Measurements from ENCODE around the gene TRIM7. TPM values are rescaled to one million over a fixed set of nuclear protein-coding genes. Genes with fewer than 3 reads are reported as not detected.

TRIM7 gene
- total and polyA plus RNA-seq, 2 of the 4 experiments (the other 2 are of a cell fraction), result 0.54 to 1.0 TPM

DNA sequence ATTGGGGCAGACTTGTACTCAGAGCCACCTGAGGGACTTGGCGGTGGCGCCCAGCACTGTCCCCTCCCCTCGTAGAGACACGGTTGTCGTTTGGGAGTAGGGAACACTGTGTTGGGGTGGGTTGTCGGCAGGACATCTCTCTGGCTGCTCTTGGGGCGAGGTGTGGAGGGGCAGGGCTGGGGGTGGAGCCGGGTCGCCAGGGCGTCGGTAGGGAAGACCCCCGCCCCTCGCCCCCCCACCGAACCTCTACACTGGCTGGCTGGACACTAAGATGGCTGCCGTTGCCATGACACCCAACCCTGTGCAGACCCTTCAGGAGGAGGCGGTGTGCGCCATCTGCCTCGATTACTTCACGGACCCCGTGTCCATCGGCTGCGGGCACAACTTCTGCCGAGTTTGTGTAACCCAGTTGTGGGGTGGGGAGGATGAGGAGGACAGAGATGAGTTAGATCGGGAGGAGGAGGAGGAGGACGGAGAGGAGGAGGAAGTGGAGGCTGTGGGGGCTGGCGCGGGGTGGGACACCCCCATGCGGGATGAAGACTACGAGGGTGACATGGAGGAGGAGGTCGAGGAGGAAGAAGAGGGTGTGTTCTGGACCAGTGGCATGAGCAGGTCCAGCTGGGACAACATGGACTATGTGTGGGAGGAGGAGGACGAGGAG lies 18.9 kb upstream of the TRIM7 start:
- ATAC-seq (ENCODE audit: low read depth), result peak; percentile 5
- TF ChIP-seq CEBPB (IDR thresholded peaks at IDR 0.05; ENCODE audit: low read depth, low read length) (peak; percentile 12; the same call in 1 of the 2 replicates), CHD1 (IDR thresholded peaks at IDR 0.05; ENCODE audit: low read depth, low read length) (peak; percentile 78; the same call in 1 of the 2 replicates), MXI1 (IDR thresholded peaks at IDR 0.05; ENCODE audit: borderline replicate concordance, low read depth, low read length) (peak; percentile 46; the same call in 1 of the 2 replicates)
- TF ChIP-seq, protein P1, sequence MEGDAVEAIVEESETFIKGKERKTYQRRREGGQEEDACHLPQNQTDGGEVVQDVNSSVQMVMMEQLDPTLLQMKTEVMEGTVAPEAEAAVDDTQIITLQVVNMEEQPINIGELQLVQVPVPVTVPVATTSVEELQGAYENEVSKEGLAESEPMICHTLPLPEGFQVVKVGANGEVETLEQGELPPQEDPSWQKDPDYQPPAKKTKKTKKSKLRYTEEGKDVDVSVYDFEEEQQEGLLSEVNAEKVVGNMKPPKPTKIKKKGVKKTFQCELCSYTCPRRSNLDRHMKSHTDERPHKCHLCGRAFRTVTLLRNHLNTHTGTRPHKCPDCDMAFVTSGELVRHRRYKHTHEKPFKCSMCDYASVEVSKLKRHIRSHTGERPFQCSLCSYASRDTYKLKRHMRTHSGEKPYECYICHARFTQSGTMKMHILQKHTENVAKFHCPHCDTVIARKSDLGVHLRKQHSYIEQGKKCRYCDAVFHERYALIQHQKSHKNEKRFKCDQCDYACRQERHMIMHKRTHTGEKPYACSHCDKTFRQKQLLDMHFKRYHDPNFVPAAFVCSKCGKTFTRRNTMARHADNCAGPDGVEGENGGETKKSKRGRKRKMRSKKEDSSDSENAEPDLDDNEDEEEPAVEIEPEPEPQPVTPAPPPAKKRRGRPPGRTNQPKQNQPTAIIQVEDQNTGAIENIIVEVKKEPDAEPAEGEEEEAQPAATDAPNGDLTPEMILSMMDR (conservative IDR thresholded peaks at IDR 0.05; ENCODE audit: low read depth, low read length), result no peak
- H2AK5ac ChIP-seq (ENCODE audit: low read depth, low read length), result peak overlapping the region; percentile 98
- no peak overlapping the region for H2BK20ac ChIP-seq (ENCODE audit: low read depth, low read length)
- no TSS peak for BruUV-seq (replicated peaks)
- peak overlapping the region; percentile 84 for H4K91ac ChIP-seq (ENCODE audit: insufficient read depth, low read depth, low read length)
- in situ Hi-C loops (cut with MboI; ENCODE audit: low sequenced_read_pairs) (no loop called here), intact Hi-C loops (cut with micrococcal nuclease) (loop anchor here (1.0 to 2.0 kb wide), 4 partner anchors 20 to 422 kb away; partner anchors contain the start of gene MGAT1), dilution Hi-C loops (cut with HindIII; ENCODE audit: low sequenced_read_pairs, unreplicated experiment) (no loop called here)
- H2BK120ac ChIP-seq (ENCODE audit: low read depth, low read length), result peak overlapping the region; percentile 43; the same call in 1 of the 2 replicates
- H3K4me3 ChIP-seq (ENCODE audit: insufficient read depth, low read depth, low read length), result peak overlapping the region; percentile 82
- peak overlapping the region; percentile 30; the same call in 2 of the 3 replicates for H2BK15ac ChIP-seq (ENCODE audit: low read depth, low read length)
- peak overlapping the region; percentile 68 for H3K18ac ChIP-seq (ENCODE audit: low read depth, low read length)
- 4% methylated on average over 12 of the region's 31 CpGs; no CpG with 5 or more reads in 1 of the 2 experiments for WGBS, 2 experiments (ENCODE audit: extremely low coverage in 2 of 2, insufficient read length in 1 of 2)
- peaks cover 3% of the 10 kb centered on the region; the same call in 1 of the 2 replicates for H3K36me3 ChIP-seq (ENCODE audit: control insufficient read depth, insufficient read depth, low read length)
- no peaks in the 10 kb centered on the region for H3K9me3 ChIP-seq (ENCODE audit: control insufficient read depth, insufficient read depth, low read length)
- H3K79me1 ChIP-seq (ENCODE audit: low read depth in 1 of 2, low read length in 2 of 2), result peaks cover 13 to 33% of the 10 kb centered on the region in 2 experiments
- peak overlapping the region; percentile 89 for H3K14ac ChIP-seq (replicated peaks; ENCODE audit: low read depth, low read length)
- POLR2A ChIA-PET (ENCODE audit: unreplicated experiment), result interaction anchor here (1.0 kb wide), 1 partner anchor 17 kb away, joined by 3 read pairs; no protein-coding TSS in a partner anchor
- H4K8ac ChIP-seq (ENCODE audit: low read depth in 2 of 2, low read length in 2 of 2), result peak overlapping the region; percentile 68 to 99; a peak in 3 of 4 replicates
- H4K5ac ChIP-seq (ENCODE audit: low read depth, low read length), result peak overlapping the region; percentile 91
- no peaks in the 10 kb centered on the region for H3K27me3 ChIP-seq (ENCODE audit: control insufficient read depth, insufficient read depth, low read length)
- peak overlapping the region; percentile 57 for H3K23ac ChIP-seq (ENCODE audit: low read depth, low read length)
- DNase-seq, result peak; percentile 40
- H3K56ac ChIP-seq (ENCODE audit: extremely low read depth, insufficient read depth, low read length), result peak overlapping the region; percentile 84
- H3K4ac ChIP-seq (ENCODE audit: low read depth, low read length), result peak overlapping the region; percentile 97
- H2AFZ ChIP-seq (replicated peaks; ENCODE audit: low read length, poor library complexity), result peak overlapping the region; percentile 99
- H2AK9ac ChIP-seq (replicated peaks; ENCODE audit: low read depth, low read length, poor library complexity), result peak overlapping the region; percentile 100
- CTCF ChIA-PET, result no interaction called here
- H3K9ac ChIP-seq (ENCODE audit: low read depth, low read length), result peak overlapping the region; percentile 80
- peak overlapping the region; percentile 97 for H3K4me2 ChIP-seq (ENCODE audit: low read depth, low read length)
- H3K4me1 ChIP-seq (ENCODE audit: control insufficient read depth, insufficient read depth, low read length), result peaks cover 6% of the 10 kb centered on the region
- H2BK5ac ChIP-seq (ENCODE audit: low read depth, low read length, poor library complexity, severe bottlenecking), result peak overlapping the region; percentile 94
- H4K20me1 ChIP-seq (ENCODE audit: insufficient read depth, low read length), result peaks cover 10% of the 10 kb centered on the region
- peak overlapping the region; percentile 92 for H3K27ac ChIP-seq (ENCODE audit: insufficient read depth, low read length)
- peaks cover 14% of the 10 kb centered on the region for H3K9me1 ChIP-seq (ENCODE audit: insufficient read depth, low read length)

Data from IMR-90 (cell line).